AG04449 (cell line): Measurements from ENCODE around the gene COMMD7.
"Not testable (repeated sequence)": the region's sequence is repeated elsewhere in the genome, so short reads cannot be mapped to it uniquely, and the experiment has no call there.

Experiments used
- CTCF ChIA-PET: fragments of 350-600 bp; formaldehyde crosslinking; extraction: SDS; loops from one replicate; lab custom pipeline; 2021; ENCODE audit warnings: antibody characterized with exemption; lab: Yijun Ruan, JAX
- POLR2A ChIA-PET: fragments of 400-600, 350-600 bp; formaldehyde crosslinking; extraction: SDS; loops from one replicate; lab custom pipeline; 2020; ENCODE audit warnings: antibody characterized with exemption, inconsistent platforms; lab: Yijun Ruan, JAX
- DNase-seq: peaks from one replicate; pipeline ENCODE4 v3.0.0-alpha.2; 2010; ENCODE audit warnings: low read depth, low spot score
- H3K4me3 ChIP-seq: 2 replicates; pipeline ENCODE4 v1.5.1; 2011; ENCODE audit warnings: low read depth, mild to moderate bottlenecking, control low read depth, low read length
- CTCF ChIP-seq: IDR thresholded peaks from one replicate; pipeline ENCODE4 v1.5.1; 2011; ENCODE audit warnings: mild to moderate bottlenecking, moderate library complexity, low read length, control low read depth, inconsistent platforms; ENCODE audit not compliant: insufficient read depth; ENCODE audit errors: missing control alignments

COMMD7 gene

GRCh38 chr20:32711346-32711745 is 31.9 kb downstream of the COMMD7 start:
- DNase-seq, result no peak
- ChIA-PET CTCF (interaction anchor here (1.0 to 1.5 kb wide), 2 partner anchors 19 to 37 kb away, joined by 3 read pairs; partner anchors contain the start of gene C20orf203), POLR2A (no interaction called here)
- TF ChIP-seq CTCF, result no peak
- no peak overlapping the region for H3K4me3 ChIP-seq

GRCh38 chr20:32709632-32710121 is 33.6 kb downstream of the COMMD7 start:
- H3K4me3 ChIP-seq, result no peak overlapping the region
- POLR2A ChIA-PET, result no interaction called here
- CTCF ChIA-PET, result interaction anchor here (1.2 to 2.3 kb wide), 3 partner anchors 20 to 69 kb away, joined by 3 to 15 read pairs (median 3); no protein-coding TSS in a partner anchor
- DNase-seq, result no peak
- TF ChIP-seq CTCF, result no peak

GRCh38 chr20:32709029-32709631 is 34.1 kb downstream of the COMMD7 start:
- POLR2A ChIA-PET, result interaction anchor here (0.8 kb wide), 1 partner anchor 37 kb away, joined by 3 read pairs; no protein-coding TSS in a partner anchor
- not testable (repeated sequence) for H3K4me3 ChIP-seq, DNase-seq
- CTCF ChIA-PET, result interaction anchor here (1.2 to 2.3 kb wide), 2 partner anchors 22 to 69 kb away, joined by 3 to 15 read pairs; no protein-coding TSS in a partner anchor

- DNase-seq, result no peak
- ChIA-PET CTCF (interaction anchor here (1.2 kb wide), 1 partner anchor 70 kb away, joined by 3 read pairs; no protein-coding TSS in a partner anchor), POLR2A (interaction anchor here (0.8 kb wide), 1 partner anchor 38 kb away, joined by 3 read pairs; no protein-coding TSS in a partner anchor)
- no peak for TF ChIP-seq CTCF
- H3K4me3 ChIP-seq, result no peak overlapping the region
Observed at GRCh38 chr20:32707691-32708581, 35.3 kb downstream of the COMMD7 start.

GRCh38 chr20:32706486-32706885 is 36.8 kb downstream of the COMMD7 start:
- ChIA-PET CTCF (interaction anchor here (0.6 kb wide), 1 partner anchor 684 kb away, joined by 3 read pairs; no protein-coding TSS in a partner anchor), POLR2A (no interaction called here)
- no peak overlapping the region for H3K4me3 ChIP-seq
- no peak for TF ChIP-seq CTCF
- DNase-seq, result no peak

- ChIA-PET POLR2A (no interaction called here), CTCF (interaction anchor here (1.7 kb wide), 1 partner anchor 28 kb away, joined by 6 read pairs; the partner anchor contains the start of gene C20orf203)
- no peak for TF ChIP-seq CTCF
- no peak overlapping the region for H3K4me3 ChIP-seq
- no peak for DNase-seq
Observed at GRCh38 chr20:32702706-32703425, 40.4 kb downstream of the COMMD7 start.
